Karpas-422 (cell line): ENCODE measurements around the gene ELF5. TPM values are rescaled to one million over a fixed set of nuclear protein-coding genes. Genes with fewer than 3 reads are reported as not detected.

ENCODE experiments used
- DNase-seq: peaks from one replicate; pipeline ENCODE4 v3.0.0-alpha.2; 2015
- H2AFZ ChIP-seq: fragments of 200-600 bp; sonication (generic); 2 replicates; pipeline ENCODE4 v1.6.1; 2014; ENCODE audit warnings: antibody characterized with exemption, low read length, mixed read lengths
- H3K27ac ChIP-seq: fragments of 200-600 bp; sonication (generic); 2 replicates; pipeline ENCODE4 v1.5.1; 2014; ENCODE audit warnings: mild to moderate bottlenecking, low read length, moderate library complexity
- H3K27me3 ChIP-seq: fragments of 200-600 bp; sonication (generic); 2 replicates; pipeline ENCODE4 v1.6.1; 2014; ENCODE audit warnings: low read length, mixed read lengths
- H3K36me3 ChIP-seq: fragments of 200-600 bp; sonication (generic); 2 replicates; pipeline ENCODE4 v1.6.1; 2014; ENCODE audit warnings: low read length, mixed read lengths; ENCODE audit not compliant: insufficient read depth
- H3K4me1 ChIP-seq: fragments of 200-600 bp; sonication (generic); 2 replicates; pipeline ENCODE4 v1.6.1; 2014; ENCODE audit warnings: mild to moderate bottlenecking, low read length, mixed read lengths
- H3K4me2 ChIP-seq: fragments of 200-600 bp; sonication (generic); 2 replicates; pipeline ENCODE4 v1.6.1; 2014; ENCODE audit warnings: low read length, low read depth, mild to moderate bottlenecking; ENCODE audit not compliant: poor library complexity, severe bottlenecking
- H3K4me3 ChIP-seq: fragments of 200-600 bp; sonication (generic); 2 replicates; pipeline ENCODE4 v1.5.1; 2014; ENCODE audit warnings: mild to moderate bottlenecking, antibody characterized with exemption, low read length, mixed read lengths
- H3K79me2 ChIP-seq: fragments of 200-600 bp; sonication (generic); 2 replicates; pipeline ENCODE4 v1.6.1; 2014; ENCODE audit warnings: mild to moderate bottlenecking, low read length, mixed read lengths
- H3K9ac ChIP-seq: fragments of 200-600 bp; sonication (generic); 2 replicates; pipeline ENCODE4 v1.6.0; 2014; ENCODE audit warnings: low read length
- H3K9me2 ChIP-seq: fragments of 200-600 bp; sonication (generic), shearing (Covaris generic); replicated peaks from 2 replicates; pipeline ENCODE4 v1.6.0; 2014; ENCODE audit warnings: mild to moderate bottlenecking, low read length, moderate library complexity; ENCODE audit not compliant: insufficient read depth
- H3K9me3 ChIP-seq: fragments of 300-700, 200-600 bp; sonication (generic); 2 replicates; pipeline ENCODE4 v1.6.1; 2014; ENCODE audit warnings: low read length, mixed read lengths
- H4K20me1 ChIP-seq: fragments of 200-600 bp; sonication (generic); 2 replicates; pipeline ENCODE4 v1.6.1; 2014; ENCODE audit warnings: mild to moderate bottlenecking, antibody characterized with exemption, low read length, low read depth; ENCODE audit not compliant: insufficient read depth
- total RNA-seq: library from RNA; depleted of rRNA; stranded (reverse); fragments of >200 nt; shearing (Covaris generic); gene quantifications from 2 replicates; pipeline ENCODE4 v1.2.3, GENCODE V29; 2014; ENCODE audit warnings: low replicate concordance

Gene ELF5
- total RNA-seq, 1 experiment from 2014 or later: not detected

- H3K79me2 ChIP-seq: no peaks in the 10 kb centered on the region
- H3K36me3 ChIP-seq: no peaks in the 10 kb centered on the region
- no peaks in the 10 kb centered on the region for H3K9me3 ChIP-seq
- H3K4me3 ChIP-seq: no peak overlapping the region
- H3K9ac ChIP-seq: no peak overlapping the region
- H2AFZ ChIP-seq: no peak overlapping the region
- no peak overlapping the region for H3K4me2 ChIP-seq
- no peaks in the 10 kb centered on the region for H3K4me1 ChIP-seq
- no peaks in the 10 kb centered on the region for H3K9me2 ChIP-seq
- H3K27ac ChIP-seq: no peak overlapping the region
- H3K27me3 ChIP-seq: no peaks in the 10 kb centered on the region
- no peaks in the 10 kb centered on the region for H4K20me1 ChIP-seq
- no peak for DNase-seq
Measured at GRCh38 chr11:34507610-34508009, 6.0 kb downstream of the ELF5 start.

- Histone ChIP-seq H4K20me1 (no peaks in the 10 kb centered on the region), H3K9me3 (no peaks in the 10 kb centered on the region), H3K4me2 (no peak overlapping the region), H3K4me3 (no peak overlapping the region), H3K79me2 (no peaks in the 10 kb centered on the region), H3K27me3 (no peaks in the 10 kb centered on the region), H3K9me2 (no peaks in the 10 kb centered on the region), H3K4me1 (no peaks in the 10 kb centered on the region), H3K36me3 (no peaks in the 10 kb centered on the region), H3K27ac (no peak overlapping the region), H3K9ac (no peak overlapping the region), H2AFZ (no peak overlapping the region)
- DNase-seq: no peak
Measured at GRCh38 chr11:34507156-34507555, 6.4 kb downstream of the ELF5 start.

- DNase-seq: no peak
- no peak overlapping the region for H3K9ac ChIP-seq
Measured at GRCh38 chr11:34505874-34506273, 7.7 kb downstream of the ELF5 start.

DNA sequence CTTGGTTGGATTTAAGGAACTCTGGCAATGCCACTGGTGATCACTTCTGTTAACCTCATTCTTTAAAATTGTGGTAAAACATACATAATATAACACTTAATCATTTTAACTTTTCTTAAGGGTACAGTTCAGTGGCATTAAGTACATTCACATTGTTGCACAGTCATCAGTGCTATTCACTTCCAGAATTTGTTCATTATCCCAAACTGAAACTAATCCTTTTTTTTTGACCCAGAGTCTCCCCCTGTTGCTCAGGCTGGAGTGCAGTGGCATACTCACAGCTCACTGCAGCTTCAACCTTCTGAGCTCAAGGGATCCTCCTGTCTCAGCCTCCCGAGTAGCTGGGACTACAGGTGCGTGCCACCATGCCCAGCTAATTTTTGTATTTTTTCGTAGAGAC, 10.6 kb downstream of the ELF5 start:
- H4K20me1 ChIP-seq: no peaks in the 10 kb centered on the region
- no peak overlapping the region for H3K4me2 ChIP-seq

More at GRCh38 chr11:34505874-34506273, 7.7 kb downstream of the ELF5 start:
- H3K27ac ChIP-seq: no peak overlapping the region
- H2AFZ ChIP-seq: no peak overlapping the region
- no peaks in the 10 kb centered on the region for H3K79me2 ChIP-seq
- no peaks in the 10 kb centered on the region for H3K9me3 ChIP-seq
- H3K36me3 ChIP-seq: no peaks in the 10 kb centered on the region
- no peaks in the 10 kb centered on the region for H3K27me3 ChIP-seq
- no peak overlapping the region for H3K4me2 ChIP-seq
- H3K4me1 ChIP-seq: no peaks in the 10 kb centered on the region
- no peaks in the 10 kb centered on the region for H4K20me1 ChIP-seq
- H3K9me2 ChIP-seq: no peaks in the 10 kb centered on the region
- H3K4me3 ChIP-seq: no peak overlapping the region

DNA sequence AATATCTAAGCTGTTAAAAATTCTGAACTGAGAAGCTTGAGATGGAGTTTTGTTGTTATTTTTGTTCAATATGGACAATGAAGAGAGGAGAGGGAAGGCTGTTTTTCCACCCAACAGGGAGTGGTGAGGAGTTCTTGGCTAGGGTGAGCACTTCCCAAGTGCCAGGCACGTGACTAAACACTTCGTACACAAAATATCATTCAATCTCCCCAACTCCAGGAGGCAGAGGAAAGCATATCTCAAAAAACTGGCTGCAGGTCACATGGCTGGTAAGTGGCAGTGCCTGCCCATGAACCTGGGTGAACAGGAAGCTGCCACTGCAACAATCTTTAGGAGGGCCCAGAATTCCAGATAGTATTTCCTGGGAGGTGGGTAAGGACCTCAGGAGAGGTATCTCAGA, 11.6 kb downstream of the ELF5 start:
- no peak overlapping the region for H2AFZ ChIP-seq
- H3K36me3 ChIP-seq: no peaks in the 10 kb centered on the region
- no peaks in the 10 kb centered on the region for H3K9me3 ChIP-seq
- no peaks in the 10 kb centered on the region for H3K4me1 ChIP-seq
- no peak overlapping the region for H3K9ac ChIP-seq
- no peak overlapping the region for H3K27ac ChIP-seq
- DNase-seq: no peak
- no peaks in the 10 kb centered on the region for H4K20me1 ChIP-seq
- H3K4me3 ChIP-seq: no peak overlapping the region
- no peaks in the 10 kb centered on the region for H3K27me3 ChIP-seq
- no peaks in the 10 kb centered on the region for H3K79me2 ChIP-seq
- H3K4me2 ChIP-seq: no peak overlapping the region
- H3K9me2 ChIP-seq: no peaks in the 10 kb centered on the region

More for the DNA sequence above, 10.6 kb downstream of the ELF5 start:
- Histone ChIP-seq H3K9me3 (no peaks in the 10 kb centered on the region), H3K4me3 (no peak overlapping the region), H3K9ac (no peak overlapping the region), H3K27ac (no peak overlapping the region), H3K79me2 (no peaks in the 10 kb centered on the region), H2AFZ (no peak overlapping the region), H3K9me2 (no peaks in the 10 kb centered on the region), H3K4me1 (no peaks in the 10 kb centered on the region), H3K36me3 (no peaks in the 10 kb centered on the region), H3K27me3 (no peaks in the 10 kb centered on the region)
- no peak for DNase-seq

DNA sequence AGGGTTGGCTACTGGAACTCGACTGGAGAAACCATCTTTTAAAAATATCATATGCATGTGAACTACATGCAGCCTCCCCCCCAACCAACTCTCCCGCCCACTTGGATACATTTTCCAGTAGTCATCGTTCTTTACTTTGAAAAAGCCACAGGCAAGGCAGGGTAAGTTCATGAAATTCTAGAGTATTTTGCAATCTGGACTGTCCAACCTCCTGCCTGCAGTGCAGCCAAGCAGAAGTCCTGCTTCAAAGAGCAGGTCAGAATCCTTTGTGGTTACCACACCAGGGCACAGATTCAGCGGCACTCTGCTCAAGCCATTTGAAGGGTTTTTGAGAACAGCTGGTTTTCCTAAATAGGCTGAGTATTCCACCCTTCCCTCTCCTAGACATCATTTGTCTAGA, 12.1 kb downstream of the ELF5 start:
- Histone ChIP-seq H3K4me2 (no peak overlapping the region), H3K9ac (no peak overlapping the region), H2AFZ (no peak overlapping the region)

DNA sequence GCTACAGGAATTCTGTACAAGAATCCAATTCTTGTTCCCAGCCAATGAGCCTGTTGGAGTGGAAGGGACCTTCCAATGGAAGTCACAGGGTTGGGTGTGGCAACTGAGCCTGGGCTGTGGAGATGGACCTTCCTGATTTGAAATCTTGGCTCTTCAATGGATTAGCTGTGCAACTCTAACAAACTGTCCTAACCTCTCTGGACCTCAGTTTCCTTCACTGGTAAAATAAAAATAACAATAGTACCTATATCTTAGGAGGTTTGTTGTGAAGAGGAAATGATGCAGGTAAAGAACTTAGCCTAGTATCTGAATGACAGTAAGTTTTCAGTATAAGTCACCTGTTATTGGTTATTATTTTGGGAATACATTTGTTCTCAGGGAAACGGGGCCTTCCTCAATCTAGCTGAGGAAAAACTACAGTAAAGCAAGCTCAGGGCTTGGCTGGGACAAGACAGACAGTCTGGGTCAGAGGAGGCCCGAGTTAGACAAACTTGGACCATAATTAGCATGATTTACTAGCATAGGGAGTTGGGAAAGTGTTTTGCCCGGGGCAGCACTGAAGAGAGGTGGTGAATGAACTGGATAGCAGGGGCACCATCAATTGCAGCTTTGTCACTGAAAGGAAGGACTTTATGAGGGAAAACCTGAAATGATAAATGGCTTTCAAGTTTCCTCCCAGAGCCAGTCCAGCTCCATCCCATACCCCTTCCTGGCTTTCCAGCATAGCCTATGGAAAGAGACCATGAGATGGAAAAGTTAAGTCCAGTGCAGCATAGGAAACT, 13.7 kb downstream of the ELF5 start:
- no peaks in the 10 kb centered on the region for H3K4me1 ChIP-seq
- H3K36me3 ChIP-seq: no peaks in the 10 kb centered on the region
- H3K4me3 ChIP-seq: no peak overlapping the region
- no peak overlapping the region for H3K4me2 ChIP-seq
- no peaks in the 10 kb centered on the region for H4K20me1 ChIP-seq
- H2AFZ ChIP-seq: no peak overlapping the region
- no peaks in the 10 kb centered on the region for H3K9me2 ChIP-seq
- H3K79me2 ChIP-seq: no peaks in the 10 kb centered on the region
- no peak overlapping the region for H3K9ac ChIP-seq
- no peaks in the 10 kb centered on the region for H3K9me3 ChIP-seq
- no peak overlapping the region for H3K27ac ChIP-seq
- H3K27me3 ChIP-seq: no peaks in the 10 kb centered on the region
- no peak for DNase-seq

More for the DNA sequence above, 12.1 kb downstream of the ELF5 start:
- no peaks in the 10 kb centered on the region for H3K36me3 ChIP-seq
- H4K20me1 ChIP-seq: no peaks in the 10 kb centered on the region
- H3K27ac ChIP-seq: no peak overlapping the region
- no peaks in the 10 kb centered on the region for H3K9me2 ChIP-seq
- no peaks in the 10 kb centered on the region for H3K4me1 ChIP-seq
- H3K27me3 ChIP-seq: no peaks in the 10 kb centered on the region
- no peaks in the 10 kb centered on the region for H3K9me3 ChIP-seq
- DNase-seq: no peak
- no peaks in the 10 kb centered on the region for H3K79me2 ChIP-seq
- H3K4me3 ChIP-seq: no peak overlapping the region

- DNase-seq: no peak
- Histone ChIP-seq H3K9me2 (no peaks in the 10 kb centered on the region), H3K36me3 (no peaks in the 10 kb centered on the region), H3K4me1 (no peaks in the 10 kb centered on the region), H3K27me3 (no peaks in the 10 kb centered on the region), H3K4me2 (no peak overlapping the region), H4K20me1 (no peaks in the 10 kb centered on the region; the same call in none of the 2 replicates), H3K27ac (no peak overlapping the region), H2AFZ (no peak overlapping the region), H3K4me3 (no peak overlapping the region), H3K9me3 (no peaks in the 10 kb centered on the region), H3K79me2 (no peaks in the 10 kb centered on the region), H3K9ac (no peak overlapping the region)
Measured at GRCh38 chr11:34495724-34496377, 17.7 kb downstream of the ELF5 start.
